ENCODE data around the gene MOCS1.
A peak's percentile ranks its signal among the peaks of the same experiment; 100 is the strongest.
"Not testable (repeated sequence)": the region's sequence is repeated elsewhere in the genome, so short reads cannot be mapped to it uniquely, and the experiment has no call there.

MOCS1 gene

GRCh38 chr6:39934131-39934757 is at the start of gene MOCS1:
TSS of gene MOCS1 (minus strand) at chr6:39934462. CDS start at chr6:39934417, 45 bp downstream.
- DNase-seq (ENCODE audit: insufficient read length, low spot score) (no peak), FAIRE-seq (no peak)

GRCh38 chr6:39984051-39984450 is 49.8 kb upstream of the MOCS1 start:
- FAIRE-seq (no peak), DNase-seq (ENCODE audit: insufficient read length, low spot score) (no peak)

- DNase-seq (ENCODE audit: insufficient read length, low spot score) = no peak
- no peak for FAIRE-seq
These were observed 48.9 kb upstream of the MOCS1 start for GRCh38 chr6:39983193-39983592.

GRCh38 chr6:39982720-39983119 is 48.5 kb upstream of the MOCS1 start:
- DNase-seq (ENCODE audit: insufficient read length, low spot score) (no peak), FAIRE-seq (no peak)

GRCh38 chr6:39980839-39981580 is 46.7 kb upstream of the MOCS1 start:
- peak; percentile 22 for DNase-seq (ENCODE audit: insufficient read length, low spot score)
- no peak for FAIRE-seq

GRCh38 chr6:39979461-39980328 is 45.4 kb upstream of the MOCS1 start:
- FAIRE-seq = no peak
- DNase-seq (ENCODE audit: insufficient read length, low spot score) = no peak

GRCh38 chr6:39978240-39978639 is 44.0 kb upstream of the MOCS1 start:
- DNase-seq (ENCODE audit: insufficient read length, low spot score) (no peak), FAIRE-seq (no peak)

GRCh38 chr6:39973661-39974060 is 39.4 kb upstream of the MOCS1 start:
- DNase-seq (ENCODE audit: insufficient read length, low spot score) (no peak), FAIRE-seq (no peak)

GRCh38 chr6:39972717-39973116 is 38.5 kb upstream of the MOCS1 start:
- FAIRE-seq = not testable (repeated sequence)

GRCh38 chr6:39971131-39971530 is 36.9 kb upstream of the MOCS1 start:
- FAIRE-seq; DNase-seq (ENCODE audit: insufficient read length, low spot score): not testable (repeated sequence)

More at GRCh38 chr6:39972717-39973116, 38.5 kb upstream of the MOCS1 start:
- not testable (repeated sequence) for DNase-seq (ENCODE audit: insufficient read length, low spot score)

GRCh38 chr6:39965751-39966150 is 31.5 kb upstream of the MOCS1 start:
- DNase-seq (ENCODE audit: insufficient read length, low spot score) (no peak), FAIRE-seq (no peak)

- FAIRE-seq (peak; percentile 73), DNase-seq (ENCODE audit: insufficient read length, low spot score) (no peak)
These were observed 30.3 kb upstream of the MOCS1 start for GRCh38 chr6:39964530-39964929.

GRCh38 chr6:39964094-39964493 is 29.8 kb upstream of the MOCS1 start:
- FAIRE-seq (no peak), DNase-seq (ENCODE audit: insufficient read length, low spot score) (no peak)

GRCh38 chr6:39962831-39963230 is 28.6 kb upstream of the MOCS1 start:
- FAIRE-seq (no peak), DNase-seq (ENCODE audit: insufficient read length, low spot score) (no peak)

GRCh38 chr6:39961178-39961577 is 26.9 kb upstream of the MOCS1 start:
- DNase-seq (ENCODE audit: insufficient read length, low spot score) = no peak
- FAIRE-seq = no peak

GRCh38 chr6:39958947-39959346 is 24.7 kb upstream of the MOCS1 start:
- no peak for FAIRE-seq
- no peak for DNase-seq (ENCODE audit: insufficient read length, low spot score)

- DNase-seq (ENCODE audit: insufficient read length, low spot score) = no peak
- no peak for FAIRE-seq
These were observed 22.7 kb upstream of the MOCS1 start for GRCh38 chr6:39956936-39957335.

GRCh38 chr6:39953076-39953618 is 18.9 kb upstream of the MOCS1 start:
- no peak for DNase-seq (ENCODE audit: insufficient read length, low spot score)
- no peak for FAIRE-seq

GRCh38 chr6:39952167-39952566 is 17.9 kb upstream of the MOCS1 start:
- no peak for FAIRE-seq
- DNase-seq (ENCODE audit: insufficient read length, low spot score) = no peak

GRCh38 chr6:39951716-39952115 is 17.5 kb upstream of the MOCS1 start:
- FAIRE-seq = no peak

GRCh38 chr6:39951191-39951590 is 16.9 kb upstream of the MOCS1 start:
- DNase-seq (ENCODE audit: insufficient read length, low spot score) (no peak), FAIRE-seq (no peak)

More at GRCh38 chr6:39951716-39952115, 17.5 kb upstream of the MOCS1 start:
- no peak for DNase-seq (ENCODE audit: insufficient read length, low spot score)

All from GM19239 (cell line).